Neural cell (in vitro differentiated cells): ENCODE data around the gene MBNL2.

ENCODE experiments used
- RAD21 ChIP-seq: fragments of 450-650 bp; conservative IDR thresholded peaks from 2 replicates; pipeline ENCODE4 v1.6.1; 2014; ENCODE audit warnings: antibody characterized with exemption, mild to moderate bottlenecking, moderate library complexity
- TAF1 ChIP-seq: IDR thresholded peaks from 2 replicates; pipeline ENCODE4 v1.6.1; 2012; ENCODE audit warnings: low read depth
- TF ChIP-seq, protein P1 (sequence below): fragments of 450-650 bp; IDR thresholded peaks from 2 replicates; pipeline ENCODE4 v1.5.1; 2014; ENCODE audit warnings: antibody characterized with exemption, mild to moderate bottlenecking, moderate library complexity; ENCODE audit not compliant: poor library complexity, severe bottlenecking

DNA sequence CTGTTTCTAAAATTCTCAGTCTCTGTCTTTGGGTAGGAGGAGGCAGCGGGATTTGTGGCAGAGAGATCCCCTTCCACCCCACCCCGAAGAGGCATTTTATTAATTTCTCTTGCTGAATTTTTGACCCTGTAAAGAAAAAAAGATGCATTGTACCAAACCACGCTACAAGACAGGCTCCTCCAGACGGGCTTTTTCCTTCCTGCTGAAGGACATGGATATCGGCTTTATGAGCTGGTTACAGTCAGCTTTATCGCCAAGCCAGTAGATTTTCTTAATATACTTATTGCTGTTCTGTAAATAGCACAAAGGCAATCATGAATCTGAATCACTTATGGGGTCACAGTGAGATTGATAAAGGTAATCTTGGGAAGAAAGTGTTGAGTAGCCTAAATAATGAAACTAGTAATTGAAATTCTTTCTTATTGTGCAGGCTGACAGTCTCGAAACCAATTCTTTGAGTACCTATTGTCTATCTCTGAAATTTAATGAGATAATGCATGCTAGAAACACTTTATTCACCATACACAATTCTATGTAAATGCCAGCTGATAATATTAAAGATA lies 24.5 kb downstream of the MBNL2 start:
- TF ChIP-seq, protein P1, sequence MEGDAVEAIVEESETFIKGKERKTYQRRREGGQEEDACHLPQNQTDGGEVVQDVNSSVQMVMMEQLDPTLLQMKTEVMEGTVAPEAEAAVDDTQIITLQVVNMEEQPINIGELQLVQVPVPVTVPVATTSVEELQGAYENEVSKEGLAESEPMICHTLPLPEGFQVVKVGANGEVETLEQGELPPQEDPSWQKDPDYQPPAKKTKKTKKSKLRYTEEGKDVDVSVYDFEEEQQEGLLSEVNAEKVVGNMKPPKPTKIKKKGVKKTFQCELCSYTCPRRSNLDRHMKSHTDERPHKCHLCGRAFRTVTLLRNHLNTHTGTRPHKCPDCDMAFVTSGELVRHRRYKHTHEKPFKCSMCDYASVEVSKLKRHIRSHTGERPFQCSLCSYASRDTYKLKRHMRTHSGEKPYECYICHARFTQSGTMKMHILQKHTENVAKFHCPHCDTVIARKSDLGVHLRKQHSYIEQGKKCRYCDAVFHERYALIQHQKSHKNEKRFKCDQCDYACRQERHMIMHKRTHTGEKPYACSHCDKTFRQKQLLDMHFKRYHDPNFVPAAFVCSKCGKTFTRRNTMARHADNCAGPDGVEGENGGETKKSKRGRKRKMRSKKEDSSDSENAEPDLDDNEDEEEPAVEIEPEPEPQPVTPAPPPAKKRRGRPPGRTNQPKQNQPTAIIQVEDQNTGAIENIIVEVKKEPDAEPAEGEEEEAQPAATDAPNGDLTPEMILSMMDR: no peak
- TF ChIP-seq RAD21: no peak
- no peak for TF ChIP-seq TAF1
